NCI-H446 (cell line): ENCODE measurements around the gene GLYR1.
"Not testable (repeated sequence)": the region's sequence is repeated elsewhere in the genome, so short reads cannot be mapped to it uniquely, and the experiment has no call there.

Experiments used
- DNase-seq, 2 experiments: peaks; one replicate each; lab custom pipeline; 2025; lab: John Stamatoyannopoulos, UW

Gene GLYR1

GRCh38 chr16:4846901-4847773 is at the start of gene GLYR1, which contains the start of gene UBN1:
Gene GLYR1, minus strand, starts transcription at chr16:4847288. Its CDS starts 23 bp downstream, at chr16:4847265.
Gene UBN1, plus strand, starts transcription at chr16:4847481. Its CDS starts 5,437 bp downstream, at chr16:4852918.
- peak; percentile 94 to 97 for DNase-seq

GRCh38 chr16:4896761-4897160 is 49.7 kb upstream of the GLYR1 start:
- not testable (repeated sequence) for DNase-seq

GRCh38 chr16:4895366-4895765 is 48.3 kb upstream of the GLYR1 start:
- no peak for DNase-seq

- DNase-seq = no peak
Observed at GRCh38 chr16:4894276-4895150, 47.4 kb upstream of the GLYR1 start.

GRCh38 chr16:4893103-4893862 is 46.2 kb upstream of the GLYR1 start:
- DNase-seq = no peak

- DNase-seq = peak; percentile 12 to 53
Observed at GRCh38 chr16:4892361-4893102, 45.4 kb upstream of the GLYR1 start.

- DNase-seq = no peak
Observed at GRCh38 chr16:4891886-4892216, 44.8 kb upstream of the GLYR1 start.

- DNase-seq = no peak
Observed at GRCh38 chr16:4891097-4891885, 44.2 kb upstream of the GLYR1 start.

- DNase-seq = no peak
Observed at GRCh38 chr16:4890686-4891085, 43.6 kb upstream of the GLYR1 start.

- DNase-seq = no peak
Observed at GRCh38 chr16:4890026-4890425, 42.9 kb upstream of the GLYR1 start.

GRCh38 chr16:4888428-4889135 is 41.5 kb upstream of the GLYR1 start:
- no peak for DNase-seq

GRCh38 chr16:4886151-4886550 is 39.1 kb upstream of the GLYR1 start:
- DNase-seq = no peak

- no peak for DNase-seq
Observed at GRCh38 chr16:4884972-4885874, 38.1 kb upstream of the GLYR1 start.

- no peak for DNase-seq
Observed at GRCh38 chr16:4884209-4884608, 37.1 kb upstream of the GLYR1 start.

- no peak for DNase-seq
Observed at GRCh38 chr16:4883501-4883900, 36.4 kb upstream of the GLYR1 start.

- peak in 1 of 2 experiments; percentile 29 for DNase-seq
Observed at GRCh38 chr16:4882633-4883285, 35.7 kb upstream of the GLYR1 start.

- peak in 1 of 2 experiments; percentile 36 for DNase-seq
Observed at GRCh38 chr16:4882000-4882632, 35.0 kb upstream of the GLYR1 start.
